Mesenchymal stem cell (in vitro differentiated cells and primary cell): ENCODE data around the gene ISCU.

Experiments
- DNase-seq: peaks from one replicate; pipeline ENCODE4 v3.0.0-alpha.2; 2013
- H2AFZ ChIP-seq: one replicate; pipeline ENCODE4 v1.6.1; 2013; ENCODE audit warnings: low read depth, mild to moderate bottlenecking, control low read depth, inconsistent platforms, low read length, moderate library complexity
- H2AK5ac ChIP-seq: 2 replicates; pipeline ENCODE4 v1.6.1; 2013; ENCODE audit warnings: low read length, moderate library complexity, mild to moderate bottlenecking, inconsistent platforms; ENCODE audit not compliant: severe bottlenecking
- H2BK120ac ChIP-seq: one replicate; pipeline ENCODE4 v1.6.1; 2013; ENCODE audit warnings: low read depth, mild to moderate bottlenecking, inconsistent platforms, low read length, moderate library complexity
- H2BK12ac ChIP-seq, 2 experiments: one replicate each; pipeline ENCODE4 v1.6.1; 2013; ENCODE audit warnings: inconsistent platforms in 2 of 2, low read length in 2 of 2, mild to moderate bottlenecking in 2 of 2, moderate library complexity in 2 of 2, control low read depth in 1 of 2
- H2BK15ac ChIP-seq: one replicate; pipeline ENCODE4 v1.6.1; 2013; ENCODE audit warnings: mild to moderate bottlenecking, low read depth, inconsistent platforms; ENCODE audit not compliant: poor library complexity, severe bottlenecking
- H2BK5ac ChIP-seq: 2 replicates; pipeline ENCODE4 v1.6.1; 2013; ENCODE audit warnings: low read depth, mild to moderate bottlenecking, low read length, control low read depth, inconsistent platforms; ENCODE audit not compliant: poor library complexity, severe bottlenecking
- H3K14ac ChIP-seq, 2 experiments: one replicate each; pipeline ENCODE4 v1.6.1; 2013; ENCODE audit warnings: inconsistent platforms in 2 of 2, low read length in 2 of 2, control low read depth in 1 of 2, mild to moderate bottlenecking in 1 of 2, moderate library complexity in 1 of 2
- H3K18ac ChIP-seq, 2 experiments: one replicate each; pipeline ENCODE4 v1.6.1; 2013; ENCODE audit warnings: inconsistent platforms in 2 of 2, low read length in 2 of 2, control low read depth in 1 of 2, low read depth in 1 of 2, mild to moderate bottlenecking in 1 of 2
- H3K23ac ChIP-seq, 2 experiments: one replicate each; pipeline ENCODE4 v1.6.1; 2013; ENCODE audit warnings: inconsistent platforms in 2 of 2, low read length in 2 of 2, mild to moderate bottlenecking in 2 of 2, moderate library complexity in 2 of 2, control low read depth in 1 of 2
- H3K27ac ChIP-seq: 2 replicates; pipeline ENCODE4 v1.5.1; 2013; ENCODE audit warnings: mild to moderate bottlenecking, moderate library complexity, low read length, control low read depth, inconsistent platforms; ENCODE audit not compliant: poor library complexity, severe bottlenecking
- H3K27me3 ChIP-seq, 2 experiments: 2 replicates each; pipeline versions ENCODE4 v1.6.1 to v1.7.0; 2013; ENCODE audit warnings: low read length in 2 of 2, mild to moderate bottlenecking in 2 of 2, moderate library complexity in 2 of 2, control low read depth in 1 of 2, inconsistent platforms in 1 of 2; ENCODE audit not compliant: control insufficient read depth in 1 of 2, insufficient read depth in 1 of 2
- H3K36me3 ChIP-seq, 2 experiments: 2 replicates each; pipeline versions ENCODE4 v1.6.1 to v1.7.0; 2013; ENCODE audit warnings: low read length in 2 of 2, control low read depth in 1 of 2, inconsistent platforms in 1 of 2, low read depth in 1 of 2, mild to moderate bottlenecking in 1 of 2; ENCODE audit not compliant: insufficient read depth in 2 of 2, control insufficient read depth in 1 of 2
- H3K4ac ChIP-seq, 2 experiments: one replicate each; pipeline ENCODE4 v1.6.1; 2013; ENCODE audit warnings: inconsistent platforms in 2 of 2, low read length in 2 of 2, mild to moderate bottlenecking in 2 of 2, moderate library complexity in 2 of 2, control low read depth in 1 of 2, low read depth in 1 of 2
- H3K4me1 ChIP-seq: 2 replicates; pipeline ENCODE4 v1.6.1; 2013; ENCODE audit warnings: low read depth, low read length, control low read depth; ENCODE audit not compliant: control insufficient read depth, insufficient read depth
- H3K4me2 ChIP-seq: 2 replicates; pipeline ENCODE4 v1.6.1; 2013; ENCODE audit warnings: low read length, mild to moderate bottlenecking, inconsistent platforms; ENCODE audit not compliant: poor library complexity, severe bottlenecking
- H3K4me3 ChIP-seq, 2 experiments: 2 replicates each; pipeline versions ENCODE4 v1.5.1 to v1.7.0; 2013; ENCODE audit warnings: low read length in 2 of 2, mild to moderate bottlenecking in 2 of 2, control low read depth in 1 of 2, low read depth in 1 of 2; ENCODE audit not compliant: insufficient read depth in 1 of 2
- H3K79me1 ChIP-seq: replicated peaks from 2 replicates; pipeline ENCODE4 v1.6.1; 2013; ENCODE audit warnings: mild to moderate bottlenecking, control low read depth, low read length, inconsistent platforms; ENCODE audit not compliant: poor library complexity, severe bottlenecking
- H3K9ac ChIP-seq: 2 replicates; pipeline ENCODE4 v1.7.0; 2013; ENCODE audit warnings: mild to moderate bottlenecking, low read length, moderate library complexity
- H3K9me3 ChIP-seq: 2 replicates; pipeline ENCODE4 v1.7.0; 2013; ENCODE audit warnings: mild to moderate bottlenecking, low read length; ENCODE audit not compliant: control insufficient read depth
- H4K8ac ChIP-seq: one replicate; pipeline ENCODE4 v1.6.1; 2013; ENCODE audit warnings: inconsistent platforms, mild to moderate bottlenecking, low read length, moderate library complexity
- H4K91ac ChIP-seq: one replicate; pipeline ENCODE4 v1.6.1; 2013; ENCODE audit warnings: mild to moderate bottlenecking, low read length, inconsistent platforms
- WGBS: methylation state at CpG from one replicate; pipeline ENCODE4 v1.1.7; 2013; ENCODE audit warnings: mixed read lengths; 5-methylcytosine and 5-hydroxymethylcytosine counted together

ISCU gene

GRCh38 chr12:108596854-108597558 is 34.6 kb downstream of the ISCU start:
- Histone ChIP-seq H3K79me1 (no peaks in the 10 kb centered on the region), H3K36me3 (peaks cover 0 to 26% of the 10 kb centered on the region in 2 experiments), H2BK5ac (no peak overlapping the region), H3K27ac (no peak overlapping the region), H2BK120ac (peak overlapping the region; percentile 74), H3K9ac (peak overlapping the region; percentile 90), H3K27me3 (no peaks in the 10 kb centered on the region), H3K4me1 (peaks cover 2% of the 10 kb centered on the region), H2AK5ac (no peak overlapping the region), H3K4ac (peak overlapping the region; percentile 57 to 72), H2AFZ (peak overlapping the region; percentile 3), H4K91ac (peak overlapping the region; percentile 65), H4K8ac (peak overlapping the region; percentile 2), H2BK15ac (peak overlapping the region; percentile 63), H3K14ac (peak overlapping the region in 1 of 2 experiments; percentile 98), H2BK12ac (peak overlapping the region; percentile 69 to 98), H3K18ac (peak overlapping the region; percentile 68 to 97), H3K4me2 (no peak overlapping the region), H3K23ac (no peak overlapping the region), H3K9me3 (no peaks in the 10 kb centered on the region), H3K4me3 (peak overlapping the region in 1 of 2 experiments; percentile 100)
- DNase-seq, result no peak
- 72% methylated on average over 7 of the region's 10 CpGs for WGBS

GRCh38 chr12:108597559-108598471 is 35.4 kb downstream of the ISCU start, which contains the start of gene TMEM119:
TMEM119 (minus strand) TSS chr12:108598084; CDS start chr12:108592383, 5,701 bp downstream.
- 41% methylated on average over 18 of the region's 27 CpGs for WGBS
- peak within 1 kb of the TSS; percentile 69 to 81 for H3K4ac ChIP-seq
- H3K14ac ChIP-seq, result peak within 1 kb of the TSS in 1 of 2 experiments; percentile 98
- peaks cover 0 to 18% of the 10 kb centered on the region in 2 experiments for H3K36me3 ChIP-seq
- no peaks in the 10 kb centered on the region for H3K27me3 ChIP-seq
- no peaks in the 10 kb centered on the region for H3K9me3 ChIP-seq
- peak within 1 kb of the TSS; percentile 74 for H2BK120ac ChIP-seq
- H2AFZ ChIP-seq, result peak within 1 kb of the TSS; percentile 68
- peak within 1 kb of the TSS; percentile 90 for H3K9ac ChIP-seq
- peak within 1 kb of the TSS; percentile 68 to 97 for H3K18ac ChIP-seq
- H3K79me1 ChIP-seq, result no peaks in the 10 kb centered on the region
- peak; percentile 79 for DNase-seq
- no peak within 1 kb of the TSS for H2BK5ac ChIP-seq
- no peak within 1 kb of the TSS for H3K23ac ChIP-seq
- H2BK15ac ChIP-seq, result peak within 1 kb of the TSS; percentile 63
- H2BK12ac ChIP-seq, result peak within 1 kb of the TSS; percentile 69 to 98
- H3K4me2 ChIP-seq, result no peak within 1 kb of the TSS
- peak within 1 kb of the TSS in 1 of 2 experiments; percentile 100 for H3K4me3 ChIP-seq
- peak within 1 kb of the TSS; percentile 76 for H4K8ac ChIP-seq
- peaks cover 2% of the 10 kb centered on the region for H3K4me1 ChIP-seq
- H2AK5ac ChIP-seq, result no peak within 1 kb of the TSS
- no peak within 1 kb of the TSS for H3K27ac ChIP-seq
- peak within 1 kb of the TSS; percentile 65 for H4K91ac ChIP-seq

GRCh38 chr12:108598553-108599250 is 36.3 kb downstream of the ISCU start:
- peak overlapping the region; percentile 76 for H4K8ac ChIP-seq
- H3K27me3 ChIP-seq, result no peaks in the 10 kb centered on the region
- no peak overlapping the region for H3K23ac ChIP-seq
- peak overlapping the region in 1 of 2 experiments; percentile 66 for H3K4me3 ChIP-seq
- peak overlapping the region; percentile 5 to 68 for H3K18ac ChIP-seq
- H3K4ac ChIP-seq, result peak overlapping the region; percentile 69 to 81
- 95% methylated on average over 11 of the region's 11 CpGs for WGBS
- H2BK5ac ChIP-seq, result no peak overlapping the region
- H2BK120ac ChIP-seq, result peak overlapping the region; percentile 12
- H3K9me3 ChIP-seq, result no peaks in the 10 kb centered on the region
- no peak for DNase-seq
- no peak overlapping the region for H2AK5ac ChIP-seq
- H3K4me1 ChIP-seq, result peaks cover 8% of the 10 kb centered on the region
- H3K79me1 ChIP-seq, result no peaks in the 10 kb centered on the region
- no peak overlapping the region for H3K4me2 ChIP-seq
- H4K91ac ChIP-seq, result peak overlapping the region; percentile 44
- H3K27ac ChIP-seq, result no peak overlapping the region
- H2BK12ac ChIP-seq, result peak overlapping the region; percentile 7 to 88
- H2AFZ ChIP-seq, result no peak overlapping the region
- H3K36me3 ChIP-seq, result peaks cover 0 to 13% of the 10 kb centered on the region in 2 experiments
- peak overlapping the region; percentile 81 for H3K9ac ChIP-seq
- peak overlapping the region in 1 of 2 experiments; percentile 26 for H3K14ac ChIP-seq
- H2BK15ac ChIP-seq, result no peak overlapping the region
